Liver (tissue), 9 donors: ENCODE results near the gene LRRTM3. TPM values are rescaled to one million over a fixed set of nuclear protein-coding genes. Genes with fewer than 3 reads are reported as not detected.

ENCODE experiments used
- DNase-seq: peaks from one replicate; pipeline ENCODE4 v3.0.0-alpha.2; 2017; ENCODE audit warnings: low spot score
- H3K27ac ChIP-seq, 2 donors: one replicate each; pipeline ENCODE4 v1.7.0; 2013; ENCODE audit warnings: inconsistent platforms in 2 of 2, low read length in 2 of 2, control low read depth in 1 of 2, low read depth in 1 of 2, mild to moderate bottlenecking in 1 of 2
- H3K27me3 ChIP-seq, 4 donors: one replicate each; pipeline versions ENCODE4 v1.6.1 to v1.7.0; 2013; ENCODE audit warnings: low read length in 3 of 4, inconsistent platforms in 1 of 4, mild to moderate bottlenecking in 1 of 4, moderate library complexity in 1 of 4; ENCODE audit not compliant: control insufficient read depth in 4 of 4, insufficient read depth in 4 of 4
- H3K36me3 ChIP-seq, 4 donors: one replicate each; pipeline versions ENCODE4 v1.6.1 to v1.7.0; 2013; ENCODE audit warnings: low read length in 3 of 4, mild to moderate bottlenecking in 3 of 4, low read depth in 1 of 4, moderate library complexity in 1 of 4; ENCODE audit not compliant: control insufficient read depth in 4 of 4, insufficient read depth in 3 of 4
- H3K4me1 ChIP-seq, 4 donors: one replicate each; pipeline versions ENCODE4 v1.6.1 to v1.7.0; 2013; ENCODE audit warnings: low read length in 3 of 4, mild to moderate bottlenecking in 3 of 4, moderate library complexity in 1 of 4; ENCODE audit not compliant: control insufficient read depth in 4 of 4, insufficient read depth in 4 of 4
- H3K4me3 ChIP-seq, 3 donors: one replicate each; pipeline versions ENCODE4 v1.6.1 to v1.7.0; 2013; ENCODE audit warnings: low read length in 3 of 3, control low read depth in 1 of 3, low read depth in 1 of 3, mild to moderate bottlenecking in 1 of 3
- H3K9ac ChIP-seq, 2 donors: one replicate each; pipeline ENCODE4 v1.7.0; 2013; ENCODE audit warnings: low read length in 2 of 2, mild to moderate bottlenecking in 2 of 2, moderate library complexity in 2 of 2, control low read depth in 1 of 2, low read depth in 1 of 2
- H3K9me3 ChIP-seq, 4 donors: one replicate each; pipeline versions ENCODE4 v1.6.1 to v1.7.0; 2013; ENCODE audit warnings: low read length in 3 of 4; ENCODE audit not compliant: control insufficient read depth in 4 of 4
- ATF3 ChIP-seq: IDR thresholded peaks from 2 replicates; pipeline ENCODE4 v1.6.1; 2016; ENCODE audit warnings: antibody characterized with exemption
- CTCF ChIP-seq: fragments of 150-350 bp; IDR thresholded peaks from 2 replicates; pipeline ENCODE4 v1.5.1; 2017; ENCODE audit warnings: improper control_type of control experiment, low read depth, low read length; ENCODE audit not compliant: missing input control
- EGR1 ChIP-seq, 2 donors: IDR thresholded peaks; 2 replicates each; pipeline ENCODE4 v1.6.1; 2016 to 2018; ENCODE audit warnings: antibody characterized with exemption in 2 of 2, low read depth in 2 of 2
- FOXA1 ChIP-seq: IDR thresholded peaks from 2 replicates; pipeline ENCODE4 v1.6.1; 2016; ENCODE audit warnings: antibody characterized with exemption
- FOXA2 ChIP-seq: IDR thresholded peaks from 2 replicates; pipeline ENCODE4 v1.6.1; 2016; ENCODE audit warnings: antibody characterized with exemption
- GABPA ChIP-seq, 2 donors: IDR thresholded peaks in 1 of 2; conservative IDR thresholded peaks in 1 of 2; 2 replicates each; pipeline ENCODE4 v1.6.1; 2016; ENCODE audit warnings: antibody characterized with exemption in 2 of 2, mild to moderate bottlenecking in 1 of 2, moderate library complexity in 1 of 2
- HNF4A ChIP-seq, 2 donors: conservative IDR thresholded peaks; 2 replicates each; pipeline ENCODE4 v1.6.1; 2016; ENCODE audit warnings: antibody characterized with exemption in 2 of 2, mild to moderate bottlenecking in 2 of 2
- HNF4G ChIP-seq: IDR thresholded peaks from 2 replicates; pipeline ENCODE4 v1.6.1; 2016; ENCODE audit warnings: antibody characterized with exemption
- JUND ChIP-seq, 2 donors: IDR thresholded peaks; 2 replicates each; pipeline ENCODE4 v1.6.1; 2016; ENCODE audit warnings: antibody characterized with exemption in 2 of 2
- MAX ChIP-seq: IDR thresholded peaks from 2 replicates; pipeline ENCODE4 v1.6.1; 2016; ENCODE audit warnings: antibody characterized with exemption
- RAD21 ChIP-seq, 2 donors: IDR thresholded peaks; 2 replicates each; pipeline ENCODE4 v1.6.1; 2016; ENCODE audit warnings: antibody characterized with exemption in 2 of 2, mild to moderate bottlenecking in 2 of 2
- RXRA ChIP-seq, 2 donors: IDR thresholded peaks; 2 replicates each; pipeline ENCODE4 v1.6.1; 2017 to 2018; ENCODE audit warnings: antibody characterized with exemption in 2 of 2, mild to moderate bottlenecking in 1 of 2
- SP1 ChIP-seq: IDR thresholded peaks from 2 replicates; pipeline ENCODE4 v1.6.1; 2018; ENCODE audit warnings: antibody characterized with exemption, mild to moderate bottlenecking
- TAF1 ChIP-seq: conservative IDR thresholded peaks from 2 replicates; pipeline ENCODE4 v1.6.1; 2016; ENCODE audit warnings: antibody characterized with exemption, mild to moderate bottlenecking
- YY1 ChIP-seq: IDR thresholded peaks from 2 replicates; pipeline ENCODE4 v1.6.1; 2016; ENCODE audit warnings: antibody characterized with exemption, mild to moderate bottlenecking
- WGBS: extraction: QIAGEN DNeasy Blood & Tissue Kit; methylation state at CpG from one replicate; pipeline ENCODE4 v1.1.7; 2013; 5-methylcytosine and 5-hydroxymethylcytosine counted together
- polyA plus RNA-seq, 2 donors: library from polyadenylated mRNA; stranded (reverse) in 1 of 2; unstranded in 1 of 2; fragments of 200-250 nt in 1 of 2; fragments of >200 nt in 1 of 2; fragmentation: Nextera tagmentation in 1 of 2; extraction: Ambion mirVana in 1 of 2; gene quantifications; one replicate each; pipeline versions ENCODE4 v1.2.1 to v1.2.3, GENCODE V29; 2013 to 2015
- total RNA-seq, 2 donors: library from RNA; depleted of rRNA; stranded (reverse); fragments of >200 nt; gene quantifications; one replicate each; pipeline ENCODE4 v1.2.3, GENCODE V29; 2014
- TF ChIP-seq, protein P1 (sequence below): IDR thresholded peaks from 2 replicates; pipeline ENCODE4 v1.6.1; 2016; ENCODE audit warnings: antibody characterized with exemption, mild to moderate bottlenecking
- TF ChIP-seq, protein P2 (sequence below): IDR thresholded peaks from 2 replicates; pipeline ENCODE4 v1.6.1; 2016; ENCODE audit warnings: antibody characterized with exemption
- donor health status: healthy.
- donor health status: healthy.
- donor health status: healthy.
- donor health status: healthy.
- donor health status: healthy.

The LRRTM3 gene
- total and polyA plus RNA-seq, 4 donors: 0.67 TPM; not detected in 3

GRCh38 chr10:66919248-66919647 is 6.6 kb upstream of the LRRTM3 start:
- H3K27me3 ChIP-seq: no peaks in the 10 kb centered on the region
- no peaks in the 10 kb centered on the region for H3K9me3 ChIP-seq
- no peak overlapping the region for H3K4me3 ChIP-seq
- no peak for TF ChIP-seq FOXA2
- no peak for TF ChIP-seq YY1
- no peak for TF ChIP-seq HNF4A (conservative IDR thresholded peaks at IDR 0.05)
- no peak for TF ChIP-seq MAX
- no peak for TF ChIP-seq HNF4G
- H3K36me3 ChIP-seq: no peaks in the 10 kb centered on the region
- H3K27ac ChIP-seq: no peak overlapping the region
- WGBS: 89% methylated on average over 2 of the region's 2 CpGs
- DNase-seq: no peak
- H3K4me1 ChIP-seq: no peaks in the 10 kb centered on the region
- H3K9ac ChIP-seq: no peak overlapping the region

- Histone ChIP-seq H3K36me3 (no peaks in the 10 kb centered on the region), H3K4me3 (no peak overlapping the region), H3K27ac (no peak overlapping the region), H3K27me3 (peaks cover 0 to 3% (median under 1%) of the 10 kb centered on the region in 4 donors), H3K9me3 (no peaks in the 10 kb centered on the region), H3K9ac (no peak overlapping the region), H3K4me1 (peaks cover 0 to 20% (median 15%) of the 10 kb centered on the region in 4 donors)
- WGBS: 78% methylated on average over 10 of the region's 10 CpGs
- no peak for DNase-seq
- TF ChIP-seq GABPA (IDR thresholded peaks at IDR 0.05 in 1 of 2, conservative IDR thresholded peaks at IDR 0.05 in 1 of 2): no peak
- no peak for TF ChIP-seq ATF3
- no peak for TF ChIP-seq FOXA1
- no peak for TF ChIP-seq EGR1 (IDR thresholded peaks at IDR 0.05; ENCODE audit: low read depth in 2 of 2)
- no peak for TF ChIP-seq TAF1
- TF ChIP-seq JUND (IDR thresholded peaks at IDR 0.05): no peak
- TF ChIP-seq RXRA (IDR thresholded peaks at IDR 0.05): no peak
- no peak for TF ChIP-seq FOXA2
- TF ChIP-seq SP1: no peak
- no peak for TF ChIP-seq RAD21 (IDR thresholded peaks at IDR 0.05)
- no peak for TF ChIP-seq YY1
- TF ChIP-seq, protein P1, sequence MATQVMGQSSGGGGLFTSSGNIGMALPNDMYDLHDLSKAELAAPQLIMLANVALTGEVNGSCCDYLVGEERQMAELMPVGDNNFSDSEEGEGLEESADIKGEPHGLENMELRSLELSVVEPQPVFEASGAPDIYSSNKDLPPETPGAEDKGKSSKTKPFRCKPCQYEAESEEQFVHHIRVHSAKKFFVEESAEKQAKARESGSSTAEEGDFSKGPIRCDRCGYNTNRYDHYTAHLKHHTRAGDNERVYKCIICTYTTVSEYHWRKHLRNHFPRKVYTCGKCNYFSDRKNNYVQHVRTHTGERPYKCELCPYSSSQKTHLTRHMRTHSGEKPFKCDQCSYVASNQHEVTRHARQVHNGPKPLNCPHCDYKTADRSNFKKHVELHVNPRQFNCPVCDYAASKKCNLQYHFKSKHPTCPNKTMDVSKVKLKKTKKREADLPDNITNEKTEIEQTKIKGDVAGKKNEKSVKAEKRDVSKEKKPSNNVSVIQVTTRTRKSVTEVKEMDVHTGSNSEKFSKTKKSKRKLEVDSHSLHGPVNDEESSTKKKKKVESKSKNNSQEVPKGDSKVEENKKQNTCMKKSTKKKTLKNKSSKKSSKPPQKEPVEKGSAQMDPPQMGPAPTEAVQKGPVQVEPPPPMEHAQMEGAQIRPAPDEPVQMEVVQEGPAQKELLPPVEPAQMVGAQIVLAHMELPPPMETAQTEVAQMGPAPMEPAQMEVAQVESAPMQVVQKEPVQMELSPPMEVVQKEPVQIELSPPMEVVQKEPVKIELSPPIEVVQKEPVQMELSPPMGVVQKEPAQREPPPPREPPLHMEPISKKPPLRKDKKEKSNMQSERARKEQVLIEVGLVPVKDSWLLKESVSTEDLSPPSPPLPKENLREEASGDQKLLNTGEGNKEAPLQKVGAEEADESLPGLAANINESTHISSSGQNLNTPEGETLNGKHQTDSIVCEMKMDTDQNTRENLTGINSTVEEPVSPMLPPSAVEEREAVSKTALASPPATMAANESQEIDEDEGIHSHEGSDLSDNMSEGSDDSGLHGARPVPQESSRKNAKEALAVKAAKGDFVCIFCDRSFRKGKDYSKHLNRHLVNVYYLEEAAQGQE: no peak
- TF ChIP-seq, protein P2, sequence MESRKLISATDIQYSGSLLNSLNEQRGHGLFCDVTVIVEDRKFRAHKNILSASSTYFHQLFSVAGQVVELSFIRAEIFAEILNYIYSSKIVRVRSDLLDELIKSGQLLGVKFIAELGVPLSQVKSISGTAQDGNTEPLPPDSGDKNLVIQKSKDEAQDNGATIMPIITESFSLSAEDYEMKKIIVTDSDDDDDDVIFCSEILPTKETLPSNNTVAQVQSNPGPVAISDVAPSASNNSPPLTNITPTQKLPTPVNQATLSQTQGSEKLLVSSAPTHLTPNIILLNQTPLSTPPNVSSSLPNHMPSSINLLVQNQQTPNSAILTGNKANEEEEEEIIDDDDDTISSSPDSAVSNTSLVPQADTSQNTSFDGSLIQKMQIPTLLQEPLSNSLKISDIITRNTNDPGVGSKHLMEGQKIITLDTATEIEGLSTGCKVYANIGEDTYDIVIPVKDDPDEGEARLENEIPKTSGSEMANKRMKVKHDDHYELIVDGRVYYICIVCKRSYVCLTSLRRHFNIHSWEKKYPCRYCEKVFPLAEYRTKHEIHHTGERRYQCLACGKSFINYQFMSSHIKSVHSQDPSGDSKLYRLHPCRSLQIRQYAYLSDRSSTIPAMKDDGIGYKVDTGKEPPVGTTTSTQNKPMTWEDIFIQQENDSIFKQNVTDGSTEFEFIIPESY: no peak
- TF ChIP-seq HNF4A (conservative IDR thresholded peaks at IDR 0.05): no peak
- TF ChIP-seq HNF4G: no peak
- no peak for TF ChIP-seq CTCF
These were observed 1.0 kb upstream of the LRRTM3 start for GRCh38 chr10:66924674-66925345.
